Measurements from ENCODE around the gene RSPH3. TPM values are rescaled to one million over a fixed set of nuclear protein-coding genes. Genes with fewer than 3 reads are reported as not detected.

Gene RSPH3
- total RNA-seq, 1 experiment from 2014 or later: 24.7 TPM

DNA sequence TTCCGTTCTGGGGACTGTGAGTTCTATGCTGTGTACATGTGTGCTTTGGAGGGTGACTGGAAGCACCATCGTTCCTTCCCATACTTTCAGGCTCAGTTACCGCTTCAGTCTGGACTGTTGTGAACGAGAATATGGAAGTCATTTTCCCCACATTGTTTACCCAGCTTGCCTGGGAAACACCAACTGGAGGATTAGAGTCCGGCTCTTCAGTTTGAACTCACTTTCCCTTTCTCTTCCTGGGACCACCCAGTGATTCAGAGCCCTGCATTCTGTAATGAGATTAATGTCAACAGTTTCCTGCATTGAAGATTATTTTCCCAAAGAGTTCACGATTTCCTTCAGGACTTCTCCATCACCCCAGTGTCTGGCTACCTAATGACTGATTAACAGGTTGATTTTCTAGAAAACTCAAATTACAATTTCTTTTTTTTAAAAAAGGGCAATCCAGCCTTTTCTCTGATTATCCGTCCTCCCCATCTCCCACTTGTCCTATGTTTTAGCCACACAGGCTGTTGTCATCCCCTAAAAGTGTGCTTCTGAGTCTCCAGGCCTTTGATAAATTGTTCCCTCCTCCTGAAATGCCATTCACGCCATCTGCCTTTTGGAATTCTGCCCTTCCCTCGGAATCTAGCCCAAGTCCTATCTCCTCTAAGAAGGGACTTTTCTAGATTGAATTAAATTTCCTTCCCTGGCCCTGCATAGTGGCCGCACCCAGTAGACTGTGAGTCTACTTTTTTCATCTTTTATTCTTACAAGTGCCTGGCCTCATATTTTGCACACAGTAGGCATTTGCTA is 48.1 kb upstream of the RSPH3 start:
- intact Hi-C loops (cut with micrococcal nuclease): no loop called here
- TF ChIP-seq CBX3 (IDR thresholded peaks at IDR 0.05; ENCODE audit: low read depth): no peak
- TF ChIP-seq, protein P1, sequence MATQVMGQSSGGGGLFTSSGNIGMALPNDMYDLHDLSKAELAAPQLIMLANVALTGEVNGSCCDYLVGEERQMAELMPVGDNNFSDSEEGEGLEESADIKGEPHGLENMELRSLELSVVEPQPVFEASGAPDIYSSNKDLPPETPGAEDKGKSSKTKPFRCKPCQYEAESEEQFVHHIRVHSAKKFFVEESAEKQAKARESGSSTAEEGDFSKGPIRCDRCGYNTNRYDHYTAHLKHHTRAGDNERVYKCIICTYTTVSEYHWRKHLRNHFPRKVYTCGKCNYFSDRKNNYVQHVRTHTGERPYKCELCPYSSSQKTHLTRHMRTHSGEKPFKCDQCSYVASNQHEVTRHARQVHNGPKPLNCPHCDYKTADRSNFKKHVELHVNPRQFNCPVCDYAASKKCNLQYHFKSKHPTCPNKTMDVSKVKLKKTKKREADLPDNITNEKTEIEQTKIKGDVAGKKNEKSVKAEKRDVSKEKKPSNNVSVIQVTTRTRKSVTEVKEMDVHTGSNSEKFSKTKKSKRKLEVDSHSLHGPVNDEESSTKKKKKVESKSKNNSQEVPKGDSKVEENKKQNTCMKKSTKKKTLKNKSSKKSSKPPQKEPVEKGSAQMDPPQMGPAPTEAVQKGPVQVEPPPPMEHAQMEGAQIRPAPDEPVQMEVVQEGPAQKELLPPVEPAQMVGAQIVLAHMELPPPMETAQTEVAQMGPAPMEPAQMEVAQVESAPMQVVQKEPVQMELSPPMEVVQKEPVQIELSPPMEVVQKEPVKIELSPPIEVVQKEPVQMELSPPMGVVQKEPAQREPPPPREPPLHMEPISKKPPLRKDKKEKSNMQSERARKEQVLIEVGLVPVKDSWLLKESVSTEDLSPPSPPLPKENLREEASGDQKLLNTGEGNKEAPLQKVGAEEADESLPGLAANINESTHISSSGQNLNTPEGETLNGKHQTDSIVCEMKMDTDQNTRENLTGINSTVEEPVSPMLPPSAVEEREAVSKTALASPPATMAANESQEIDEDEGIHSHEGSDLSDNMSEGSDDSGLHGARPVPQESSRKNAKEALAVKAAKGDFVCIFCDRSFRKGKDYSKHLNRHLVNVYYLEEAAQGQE (IDR thresholded peaks at IDR 0.05; ENCODE audit: low read depth): no peak
- TF ChIP-seq FOSL1 (IDR thresholded peaks at IDR 0.05; ENCODE audit: low read depth): no peak
- TF ChIP-seq YY1 (IDR thresholded peaks at IDR 0.05; ENCODE audit: extremely low read depth, insufficient replicate concordance, low read depth, low read length): no peak
- TF ChIP-seq, protein P2, sequence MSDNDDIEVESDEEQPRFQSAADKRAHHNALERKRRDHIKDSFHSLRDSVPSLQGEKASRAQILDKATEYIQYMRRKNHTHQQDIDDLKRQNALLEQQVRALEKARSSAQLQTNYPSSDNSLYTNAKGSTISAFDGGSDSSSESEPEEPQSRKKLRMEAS (IDR thresholded peaks at IDR 0.05): no peak
- no peak for TF ChIP-seq ZNF274 (IDR thresholded peaks at IDR 0.05; ENCODE audit: low read depth, low read length)
- TF ChIP-seq ELF1 (IDR thresholded peaks at IDR 0.05; ENCODE audit: borderline replicate concordance, low read depth): no peak
- TF ChIP-seq, protein P3, sequence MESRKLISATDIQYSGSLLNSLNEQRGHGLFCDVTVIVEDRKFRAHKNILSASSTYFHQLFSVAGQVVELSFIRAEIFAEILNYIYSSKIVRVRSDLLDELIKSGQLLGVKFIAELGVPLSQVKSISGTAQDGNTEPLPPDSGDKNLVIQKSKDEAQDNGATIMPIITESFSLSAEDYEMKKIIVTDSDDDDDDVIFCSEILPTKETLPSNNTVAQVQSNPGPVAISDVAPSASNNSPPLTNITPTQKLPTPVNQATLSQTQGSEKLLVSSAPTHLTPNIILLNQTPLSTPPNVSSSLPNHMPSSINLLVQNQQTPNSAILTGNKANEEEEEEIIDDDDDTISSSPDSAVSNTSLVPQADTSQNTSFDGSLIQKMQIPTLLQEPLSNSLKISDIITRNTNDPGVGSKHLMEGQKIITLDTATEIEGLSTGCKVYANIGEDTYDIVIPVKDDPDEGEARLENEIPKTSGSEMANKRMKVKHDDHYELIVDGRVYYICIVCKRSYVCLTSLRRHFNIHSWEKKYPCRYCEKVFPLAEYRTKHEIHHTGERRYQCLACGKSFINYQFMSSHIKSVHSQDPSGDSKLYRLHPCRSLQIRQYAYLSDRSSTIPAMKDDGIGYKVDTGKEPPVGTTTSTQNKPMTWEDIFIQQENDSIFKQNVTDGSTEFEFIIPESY (IDR thresholded peaks at IDR 0.05; ENCODE audit: extremely low read depth, insufficient replicate concordance, low read length): no peak
- no peak for TF ChIP-seq SRF (IDR thresholded peaks at IDR 0.05; ENCODE audit: low read depth)
- no peak for TF ChIP-seq JUND (IDR thresholded peaks at IDR 0.05)
- no peak for TF ChIP-seq RAD21 (IDR thresholded peaks at IDR 0.05; ENCODE audit: low read depth)
- TF ChIP-seq, protein P4, sequence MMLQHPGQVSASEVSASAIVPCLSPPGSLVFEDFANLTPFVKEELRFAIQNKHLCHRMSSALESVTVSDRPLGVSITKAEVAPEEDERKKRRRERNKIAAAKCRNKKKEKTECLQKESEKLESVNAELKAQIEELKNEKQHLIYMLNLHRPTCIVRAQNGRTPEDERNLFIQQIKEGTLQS (IDR thresholded peaks at IDR 0.05): no peak
- TF ChIP-seq EZH2 (IDR thresholded peaks at IDR 0.05): no peak
- no peak for TF ChIP-seq TCF7L2 (IDR thresholded peaks at IDR 0.05; ENCODE audit: borderline replicate concordance, extremely low read depth, insufficient read depth, insufficient read length)
- TF ChIP-seq SP1 (IDR thresholded peaks at IDR 0.05; ENCODE audit: low read depth): no peak
- TF ChIP-seq, protein P5, sequence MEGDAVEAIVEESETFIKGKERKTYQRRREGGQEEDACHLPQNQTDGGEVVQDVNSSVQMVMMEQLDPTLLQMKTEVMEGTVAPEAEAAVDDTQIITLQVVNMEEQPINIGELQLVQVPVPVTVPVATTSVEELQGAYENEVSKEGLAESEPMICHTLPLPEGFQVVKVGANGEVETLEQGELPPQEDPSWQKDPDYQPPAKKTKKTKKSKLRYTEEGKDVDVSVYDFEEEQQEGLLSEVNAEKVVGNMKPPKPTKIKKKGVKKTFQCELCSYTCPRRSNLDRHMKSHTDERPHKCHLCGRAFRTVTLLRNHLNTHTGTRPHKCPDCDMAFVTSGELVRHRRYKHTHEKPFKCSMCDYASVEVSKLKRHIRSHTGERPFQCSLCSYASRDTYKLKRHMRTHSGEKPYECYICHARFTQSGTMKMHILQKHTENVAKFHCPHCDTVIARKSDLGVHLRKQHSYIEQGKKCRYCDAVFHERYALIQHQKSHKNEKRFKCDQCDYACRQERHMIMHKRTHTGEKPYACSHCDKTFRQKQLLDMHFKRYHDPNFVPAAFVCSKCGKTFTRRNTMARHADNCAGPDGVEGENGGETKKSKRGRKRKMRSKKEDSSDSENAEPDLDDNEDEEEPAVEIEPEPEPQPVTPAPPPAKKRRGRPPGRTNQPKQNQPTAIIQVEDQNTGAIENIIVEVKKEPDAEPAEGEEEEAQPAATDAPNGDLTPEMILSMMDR (IDR thresholded peaks at IDR 0.05 in 2 of 3, conservative IDR thresholded peaks at IDR 0.05 in 1 of 3; ENCODE audit: borderline replicate concordance in 1 of 3, insufficient read depth in 1 of 3, low read depth in 2 of 3, low read length in 2 of 3): no peak
- no peak for TF ChIP-seq ZFX (IDR thresholded peaks at IDR 0.05)
- TF ChIP-seq EGR1 (IDR thresholded peaks at IDR 0.05; ENCODE audit: low read depth): no peak
- TF ChIP-seq CEBPB (IDR thresholded peaks at IDR 0.05; ENCODE audit: low read depth): no peak
- TF ChIP-seq EZH2phosphoT487 (IDR thresholded peaks at IDR 0.05; ENCODE audit: borderline replicate concordance): no peak
- Histone ChIP-seq H3K36me3 (ENCODE audit: control insufficient read depth in 1 of 2, insufficient read depth in 2 of 2, low read length in 2 of 2) (no peaks in the 10 kb centered on the region), H3K9me3 (ENCODE audit: control insufficient read depth in 1 of 2, insufficient read depth in 1 of 2, low read depth in 1 of 2, low read length in 2 of 2) (no peaks in the 10 kb centered on the region), H3K4me2 (ENCODE audit: low read length) (no peak overlapping the region), H4K20me1 (ENCODE audit: insufficient read depth) (no peaks in the 10 kb centered on the region), H2AFZ (ENCODE audit: low read depth, low read length, poor library complexity, severe bottlenecking) (no peak overlapping the region), H3K79me2 (ENCODE audit: insufficient read depth, low read length) (no peaks in the 10 kb centered on the region), H3K27me3 (ENCODE audit: insufficient read depth, low read length) (no peaks in the 10 kb centered on the region), H3K9me2 (ENCODE audit: insufficient read depth) (no peaks in the 10 kb centered on the region), H3K9ac (ENCODE audit: low read length) (no peak overlapping the region), H3K4me3 (replicated peaks in 1 of 2; ENCODE audit: low read depth in 1 of 2, low read length in 2 of 2) (no peak overlapping the region), H3K4me1 (ENCODE audit: control insufficient read depth in 1 of 2, insufficient read depth in 2 of 2, low read length in 2 of 2) (no peaks in the 10 kb centered on the region), H3K27ac (ENCODE audit: low read depth, low read length) (no peak overlapping the region)
- CTCF ChIA-PET: no interaction called here
- ATAC-seq (no peak), DNase-seq (ENCODE audit: low read depth, low spot score) (no peak)
- POLR2A ChIA-PET: no interaction called here
- RAD21 ChIA-PET (ENCODE audit: low non-redundant PET in 1 of 2, low total read pairs in 2 of 2, uncharacterized antibody in 2 of 2, unreplicated experiment in 2 of 2): no interaction called here
- no TSS peak for BruUV-seq (replicated peaks)

Measured in HCT116 (cell line).